Activated gamma-delta T cell treated with Interleukin-2 at 50 U/mL for 16 hours (primary cell): ENCODE measurements around the gene DYRK1A.
A peak's percentile ranks its signal among the peaks of the same experiment; 100 is the strongest.

Source experiments
- DNase-seq: peaks from one replicate; pipeline ENCODE4 v3.0.0-alpha.2; 2020

DYRK1A gene

GRCh38 chr21:37450445-37450941 is 83.9 kb downstream of the DYRK1A start:
- DNase-seq: no peak

DNA sequence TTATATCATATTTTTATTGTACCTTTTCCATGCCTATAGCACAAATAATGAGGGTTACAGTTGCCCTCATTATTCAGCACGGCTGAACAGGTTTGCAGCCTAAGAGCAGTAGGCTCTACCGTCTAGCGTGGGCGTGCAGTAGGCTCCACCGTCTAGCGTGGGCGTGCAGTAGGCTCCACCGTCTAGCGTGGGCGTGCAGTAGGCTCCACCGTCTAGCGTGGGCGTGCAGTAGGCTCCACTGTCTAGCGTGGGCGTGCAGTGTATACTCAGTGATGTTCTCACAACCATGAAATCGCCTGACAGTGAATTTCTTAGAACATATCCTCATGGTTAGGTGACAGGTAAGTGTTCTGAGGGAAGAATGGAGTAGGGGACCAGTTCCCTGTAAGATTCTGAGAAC is 84.9 kb downstream of the DYRK1A start:
- no peak for DNase-seq

GRCh38 chr21:37452227-37452626 is 85.7 kb downstream of the DYRK1A start:
- no peak for DNase-seq

- no peak for DNase-seq
These were observed 86.8 kb downstream of the DYRK1A start for GRCh38 chr21:37453350-37453749.

DNA sequence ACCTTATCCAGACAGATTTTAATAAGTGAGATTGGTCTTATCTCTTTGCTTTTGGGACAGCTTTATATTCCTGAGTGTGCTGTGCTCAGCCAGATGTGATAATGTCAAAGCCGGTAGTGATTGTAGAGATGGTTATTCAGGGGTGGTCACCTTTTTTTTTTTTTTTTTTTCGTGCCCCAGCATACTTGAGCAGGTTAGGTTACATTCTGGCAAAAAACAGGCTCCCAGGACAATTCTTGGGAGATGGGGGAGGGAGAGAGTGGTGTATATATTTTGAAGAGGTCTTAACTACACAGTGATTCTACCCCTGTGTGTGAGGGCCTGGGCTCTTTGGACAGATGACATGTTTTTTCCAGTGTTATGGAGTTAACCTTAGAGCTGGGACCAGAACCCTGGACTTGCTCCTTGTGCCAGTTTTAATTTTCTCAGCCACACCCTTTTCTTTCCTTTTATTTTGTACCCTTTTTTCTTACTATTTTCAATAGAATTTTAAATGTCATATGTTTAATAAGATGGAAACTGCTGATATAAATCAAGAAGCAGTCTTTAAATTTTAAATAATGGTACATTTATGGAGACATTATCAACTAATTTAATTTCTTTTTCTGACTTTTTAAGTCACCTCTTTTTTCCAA is 88.4 kb downstream of the DYRK1A start:
- DNase-seq: no peak

- DNase-seq: no peak
These were observed 88.9 kb downstream of the DYRK1A start for GRCh38 chr21:37455504-37455911.

DNA sequence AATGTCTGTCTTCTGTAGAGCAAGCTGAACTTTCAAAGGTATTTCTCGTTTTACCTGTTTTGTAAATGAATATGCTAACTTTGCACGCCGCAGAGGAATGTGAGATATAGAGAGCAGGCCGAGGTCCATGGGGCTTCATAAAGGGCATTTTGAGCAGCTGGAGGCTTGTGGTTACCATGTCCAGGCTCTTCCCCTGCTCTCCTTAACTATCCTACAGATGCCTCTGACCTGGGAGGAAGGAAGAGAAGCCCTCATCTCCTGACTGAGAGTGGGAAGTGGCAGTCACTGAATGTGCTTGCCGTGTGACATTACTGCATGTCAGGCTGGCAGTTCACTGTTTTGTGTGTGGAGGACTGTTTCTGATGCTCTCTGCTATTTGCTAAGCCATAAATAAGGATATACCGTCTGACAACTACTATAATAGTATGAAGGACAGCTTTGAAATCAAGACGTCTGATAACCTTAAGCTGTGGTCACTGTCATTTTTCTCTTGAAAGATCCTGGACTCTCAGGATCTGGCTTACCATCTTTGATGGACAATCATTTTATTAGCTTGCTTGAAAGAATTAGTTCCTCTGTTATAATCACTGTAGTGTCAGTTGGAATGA is 92.2 kb downstream of the DYRK1A start:
- DNase-seq: no peak

DNA sequence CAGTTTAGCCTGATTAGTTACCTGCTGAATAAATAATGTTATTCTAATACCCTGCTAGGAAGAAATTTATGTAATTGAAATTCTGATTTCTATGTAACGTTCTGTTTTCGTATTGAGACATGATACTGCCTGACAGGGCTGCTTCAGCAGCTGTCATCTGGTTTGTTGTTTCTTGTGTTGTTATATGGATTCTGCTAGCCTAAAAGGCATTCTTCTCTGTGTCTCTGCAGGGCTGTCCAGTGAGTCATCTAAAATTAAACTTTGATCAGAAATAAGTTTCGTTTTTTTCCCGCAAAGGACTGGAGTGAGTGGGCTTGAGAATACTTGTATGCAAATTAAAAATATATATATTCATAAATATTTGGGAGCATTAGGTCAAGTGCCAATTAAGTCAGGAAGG is 93.0 kb downstream of the DYRK1A start:
- DNase-seq: no peak

DNA sequence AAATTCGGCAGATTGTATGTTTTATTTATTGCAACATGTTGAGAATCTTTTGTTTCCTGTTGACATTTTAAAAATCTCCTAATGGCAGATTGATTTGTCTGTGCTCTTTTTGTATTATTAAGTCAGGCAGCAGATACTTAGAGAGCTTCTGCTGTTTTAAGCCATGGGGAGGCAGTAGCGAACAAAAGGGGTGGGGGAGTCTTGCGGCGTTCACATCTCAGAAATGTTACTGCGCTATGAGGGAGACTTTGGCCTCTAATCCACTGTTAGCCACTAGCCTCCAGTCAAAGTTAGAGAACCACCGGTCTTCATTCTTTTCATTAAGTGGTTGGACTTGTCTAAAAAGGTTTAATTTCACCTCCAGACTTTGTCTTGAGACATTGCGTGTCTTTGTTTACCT is 93.6 kb downstream of the DYRK1A start:
- no peak for DNase-seq

- DNase-seq: no peak
These were observed 94.9 kb downstream of the DYRK1A start for GRCh38 chr21:37461479-37461878.

DNA sequence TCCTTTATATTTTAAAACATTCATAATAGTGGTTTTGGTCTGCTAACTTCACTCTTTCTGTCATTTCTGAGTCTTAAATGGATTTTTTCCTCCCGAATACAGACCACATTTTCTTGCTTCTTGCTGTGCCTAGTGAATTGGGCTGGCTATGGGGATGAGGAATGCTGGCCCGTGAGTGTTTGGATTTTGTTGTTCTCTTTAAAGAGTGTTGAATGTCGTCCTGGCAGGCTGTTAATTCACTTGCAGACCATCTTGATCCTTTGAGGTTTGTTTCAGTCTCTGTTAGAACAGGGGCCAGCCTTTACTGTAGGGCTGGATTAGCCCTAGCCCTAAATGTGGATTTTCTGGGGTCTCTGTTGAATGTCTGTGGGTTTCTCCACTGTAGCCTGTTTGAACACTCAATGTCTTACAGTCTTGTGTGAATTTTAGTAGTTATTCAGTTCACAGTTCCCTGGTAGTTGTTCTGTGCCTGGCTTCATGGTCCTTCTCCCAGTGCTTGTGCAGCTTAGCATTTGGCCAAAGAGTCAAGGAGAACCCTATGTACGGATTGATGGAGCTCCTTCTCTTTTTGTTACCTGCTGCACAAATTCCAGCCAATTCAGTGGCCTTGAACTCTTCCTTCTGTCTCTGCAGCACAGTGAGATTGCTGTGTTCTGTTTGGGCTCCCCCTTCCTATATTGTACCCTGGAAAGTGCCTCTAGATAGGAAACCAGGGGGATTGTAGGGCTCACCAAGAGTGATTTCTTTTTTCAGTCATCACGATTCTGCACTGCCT is 95.7 kb downstream of the DYRK1A start:
- no peak for DNase-seq

- peak; percentile 17 for DNase-seq
These were observed 96.7 kb downstream of the DYRK1A start for GRCh38 chr21:37463083-37463801.

DNA sequence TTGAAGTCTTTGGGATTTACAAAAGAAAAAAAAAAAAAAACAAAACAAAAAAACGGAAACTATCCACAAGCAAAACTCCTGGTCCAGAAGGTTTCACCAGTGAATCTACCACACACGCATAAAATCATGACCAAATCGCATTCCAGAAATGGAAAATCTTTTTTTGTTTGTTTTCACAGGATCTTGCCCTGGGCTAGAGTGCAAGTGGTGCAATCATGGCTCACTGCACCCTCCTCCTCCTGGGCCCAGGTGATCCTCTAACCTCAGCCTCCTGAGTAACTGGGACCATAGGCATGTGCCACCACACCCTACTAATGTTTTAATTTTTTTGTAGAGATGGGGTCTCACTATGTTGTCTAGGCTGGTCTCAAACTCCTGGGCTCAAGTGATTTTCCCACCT is 100.5 kb downstream of the DYRK1A start:
- no peak for DNase-seq

DNA sequence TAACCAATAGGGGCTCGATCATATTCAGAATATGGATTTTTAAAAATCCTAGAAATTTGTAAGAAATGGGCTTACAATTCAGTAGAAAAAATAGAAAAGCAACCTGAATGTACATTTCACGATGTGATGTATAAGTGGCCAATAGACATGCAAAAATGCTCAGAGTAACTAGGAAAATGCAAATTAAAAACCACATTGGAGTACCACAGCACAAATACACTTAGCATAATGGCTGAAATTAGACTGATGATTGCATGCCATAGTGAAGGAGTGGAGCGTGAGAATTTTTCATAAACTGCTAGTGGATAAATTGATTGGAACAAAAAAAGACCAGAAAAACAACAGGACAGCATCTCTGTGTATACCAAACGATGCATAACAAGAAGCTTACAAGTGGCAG is 102.3 kb downstream of the DYRK1A start:
- no peak for DNase-seq

DNA sequence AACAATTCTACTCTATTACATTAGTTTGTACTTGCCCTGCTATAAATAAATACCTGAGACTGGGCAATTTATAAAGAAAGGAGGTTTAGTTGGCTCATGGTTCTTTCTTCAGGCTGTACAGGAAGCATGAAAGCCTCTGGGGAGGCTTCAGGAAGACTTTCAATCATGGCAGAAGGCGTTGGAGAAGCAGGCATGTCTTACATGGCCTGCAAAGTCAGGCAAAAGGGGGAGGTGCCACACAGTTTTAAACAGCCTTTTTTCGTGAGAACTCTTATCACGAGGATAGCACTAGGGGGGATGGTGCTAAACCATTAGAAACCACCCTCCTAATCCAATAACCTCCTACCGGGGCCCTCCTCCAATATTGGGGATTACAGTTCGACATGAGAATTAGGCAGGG is 102.9 kb downstream of the DYRK1A start:
- no peak for DNase-seq

DNA sequence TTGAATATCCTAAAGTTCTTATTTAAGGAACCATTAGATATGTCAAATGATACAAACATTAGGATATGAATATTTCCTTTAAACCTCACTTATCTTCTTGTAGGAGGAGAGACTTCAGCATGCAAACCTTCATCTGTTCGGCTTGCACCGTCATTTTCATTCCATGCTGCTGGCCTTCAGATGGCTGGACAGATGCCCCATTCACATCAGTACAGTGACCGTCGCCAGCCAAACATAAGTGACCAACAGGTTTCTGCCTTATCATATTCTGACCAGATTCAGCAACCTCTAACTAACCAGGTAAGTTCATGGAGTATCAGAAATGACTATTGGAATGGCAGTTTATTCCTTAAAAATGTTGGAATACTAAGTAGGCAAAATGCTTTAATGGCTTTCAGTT is 106.0 kb downstream of the DYRK1A start:
- DNase-seq: no peak

- DNase-seq: no peak
These were observed 106.9 kb downstream of the DYRK1A start for GRCh38 chr21:37473491-37473890.

DNA sequence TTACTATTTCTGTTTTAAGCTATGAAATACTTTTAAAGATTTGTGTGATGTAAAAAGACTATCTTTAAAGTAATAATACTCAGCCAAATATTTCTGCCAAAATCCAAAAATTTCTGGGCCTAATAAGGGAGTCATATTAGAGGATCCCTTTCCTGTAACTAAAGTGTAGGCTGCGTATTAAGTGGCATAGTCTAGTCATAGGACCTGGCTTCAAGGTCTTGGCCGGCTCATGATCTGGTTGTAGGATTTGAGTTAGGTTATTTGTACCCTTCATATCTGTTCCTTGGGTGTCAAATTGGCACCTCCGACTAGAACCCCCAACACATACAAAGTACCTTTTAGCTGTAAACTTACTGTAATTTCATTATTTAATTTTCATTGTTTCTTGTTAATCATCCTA is 107.8 kb downstream of the DYRK1A start:
- DNase-seq: no peak

DNA sequence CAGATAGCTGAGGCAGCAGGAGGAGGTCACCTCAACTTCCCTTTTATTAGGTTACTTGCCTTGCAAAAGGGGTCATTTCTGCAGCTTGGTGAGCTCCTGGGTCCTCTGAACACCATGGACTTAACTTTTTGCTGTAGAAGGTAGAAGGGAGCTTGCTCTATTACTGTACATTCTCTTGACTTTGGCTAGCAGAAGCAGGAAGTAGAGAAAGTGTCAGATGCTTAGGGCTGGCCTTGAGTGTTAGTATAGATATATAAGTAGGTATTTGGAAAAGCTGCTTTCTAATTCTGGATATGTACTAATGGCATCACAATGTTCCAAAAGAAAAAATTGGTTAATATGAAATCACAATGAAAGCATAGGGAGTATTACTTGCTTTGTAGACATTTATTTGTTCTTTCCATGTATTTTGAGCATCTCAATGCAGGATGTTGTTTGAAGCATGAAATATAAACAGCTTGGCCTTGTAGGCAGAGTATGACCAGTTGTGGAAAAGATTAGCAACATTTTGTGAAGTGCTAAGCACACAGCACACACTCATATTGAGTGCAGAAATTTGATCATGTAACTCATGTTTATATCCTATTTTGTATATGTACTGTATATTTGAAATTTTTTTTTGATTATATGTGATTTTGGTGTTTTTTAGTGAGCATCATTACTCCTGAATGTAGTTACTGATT is 108.8 kb downstream of the DYRK1A start:
- DNase-seq: no peak

- DNase-seq: no peak
These were observed 112.2 kb downstream of the DYRK1A start for GRCh38 chr21:37478794-37479193.

DNA sequence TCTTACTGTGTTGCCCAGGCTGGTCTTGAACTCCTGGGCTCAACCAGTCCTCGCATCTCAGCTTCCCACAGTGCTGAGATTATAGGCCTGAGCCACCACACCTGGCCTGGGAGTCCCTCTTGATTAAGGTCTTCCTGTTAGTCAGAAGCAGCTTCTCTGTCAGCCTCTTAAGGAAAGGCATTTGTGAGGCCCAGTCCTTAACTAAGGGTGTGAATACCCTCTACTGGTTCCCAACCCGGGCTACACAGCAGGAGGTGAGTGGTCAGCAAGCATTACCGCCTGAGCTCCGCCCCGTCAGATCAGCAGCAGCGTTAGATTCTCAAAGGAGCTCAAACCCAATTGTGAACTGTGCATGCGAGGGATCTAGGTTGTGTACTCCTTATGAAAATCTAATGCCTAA is 117.2 kb downstream of the DYRK1A start:
- no peak for DNase-seq

- no peak for DNase-seq
These were observed 118.2 kb downstream of the DYRK1A start for GRCh38 chr21:37484535-37485474.
